ENCODE results near the gene NT5C1B. TPM values are rescaled to one million over a fixed set of nuclear protein-coding genes. Genes with fewer than 3 reads are reported as not detected.

NT5C1B gene
- total and polyA plus RNA-seq, 2 experiments from 2014 or later = not detected

GRCh38 chr2:18536697-18537096 lies 52.7 kb downstream of the NT5C1B start (continued):
- no peak for TF ChIP-seq EZH2phosphoT487 (IDR thresholded peaks at IDR 0.05; ENCODE audit: unreplicated experiment)
- TF ChIP-seq ETS1 (IDR thresholded peaks at IDR 0.05) = no peak
- TF ChIP-seq CTCF (conservative IDR thresholded peaks at IDR 0.05; ENCODE audit: low read depth in 2 of 2) = no peak
- TF ChIP-seq CREB1 (CRISPR knock-in tag; IDR thresholded peaks at IDR 0.05; ENCODE audit: low read depth) = no peak
- no peak for TF ChIP-seq POLR2AphosphoS5 (IDR thresholded peaks at IDR 0.05; ENCODE audit: low read depth)
- no peak for TF ChIP-seq STAT1 (IDR thresholded peaks at IDR 0.05; ENCODE audit: unreplicated experiment)
- TF ChIP-seq REST (IDR thresholded peaks at IDR 0.05; ENCODE audit: unreplicated experiment) = no peak
- TF ChIP-seq NANOG (IDR thresholded peaks at IDR 0.05; ENCODE audit: borderline replicate concordance) = no peak
- TF ChIP-seq ZNF331 (CRISPR knock-in tag; IDR thresholded peaks at IDR 0.05; ENCODE audit: low read depth) = no peak
- no peak for TF ChIP-seq ZNF114 (CRISPR knock-in tag; IDR thresholded peaks at IDR 0.05)

- no peak overlapping the region for H3K27ac Mint-ChIP-seq
- no peak overlapping the region for H3K4me2 ChIP-seq
- DNase-seq (ENCODE audit: low spot score) (no peak), ATAC-seq (no peak)
- H3K27ac ChIP-seq (ENCODE audit: low read depth) = no peak overlapping the region
- H3K4me3 ChIP-seq = no peak overlapping the region
- no peaks in the 10 kb centered on the region for H3K4me1 Mint-ChIP-seq
- H4K20me1 ChIP-seq (replicated peaks; ENCODE audit: insufficient read depth) = no peaks in the 10 kb centered on the region
- H3K9me2 ChIP-seq (ENCODE audit: insufficient read depth) = no peaks in the 10 kb centered on the region
- no peaks in the 10 kb centered on the region for H3K36me3 ChIP-seq (ENCODE audit: insufficient read depth)
- no peaks in the 10 kb centered on the region for H3K4me1 ChIP-seq (ENCODE audit: insufficient read depth)
- no peaks in the 10 kb centered on the region for H3K27me3 Mint-ChIP-seq (ENCODE audit: insufficient read depth, low read depth, poor library complexity)
- no peaks in the 10 kb centered on the region for H3K36me3 Mint-ChIP-seq (ENCODE audit: low read depth)
- H3K4me3 Mint-ChIP-seq = no peak overlapping the region
- H3F3A ChIP-seq (replicated peaks; ENCODE audit: low read depth) = no peaks in the 10 kb centered on the region
- H3K79me2 ChIP-seq (replicated peaks; ENCODE audit: insufficient read depth) = no peaks in the 10 kb centered on the region
- H3K27me3 ChIP-seq (ENCODE audit: insufficient read depth) = no peaks in the 10 kb centered on the region
- H2AFZ ChIP-seq = no peak overlapping the region
- H3K9me3 Mint-ChIP-seq = no peaks in the 10 kb centered on the region
- TF ChIP-seq EZH2 (IDR thresholded peaks at IDR 0.05; ENCODE audit: low read depth, unreplicated experiment) = no peak
- TF ChIP-seq ETS1 (IDR thresholded peaks at IDR 0.05) = no peak
- no peak for TF ChIP-seq CREB1 (CRISPR knock-in tag; IDR thresholded peaks at IDR 0.05; ENCODE audit: low read depth)
- no peak for TF ChIP-seq CTCF (conservative IDR thresholded peaks at IDR 0.05; ENCODE audit: low read depth in 2 of 2)
- no peak for TF ChIP-seq POLR2AphosphoS5 (IDR thresholded peaks at IDR 0.05; ENCODE audit: low read depth)
- TF ChIP-seq ZNF331 (CRISPR knock-in tag; IDR thresholded peaks at IDR 0.05; ENCODE audit: low read depth) = no peak
- TF ChIP-seq REST (IDR thresholded peaks at IDR 0.05; ENCODE audit: unreplicated experiment) = no peak
- TF ChIP-seq NANOG (IDR thresholded peaks at IDR 0.05; ENCODE audit: borderline replicate concordance) = no peak
These were observed 53.3 kb downstream of the NT5C1B start for GRCh38 chr2:18536100-18536499.
